K562 (cell line): ENCODE results near the gene SYCP2. TPM values are rescaled to one million over a fixed set of nuclear protein-coding genes. Genes with fewer than 3 reads are reported as not detected.

Experiments
- ATAC-seq: fragments of 200-7000 bp; cut with Tn5 transposase; 3 replicates; pipeline ENCODE4 v1.9.1; 2020; ENCODE audit warnings: moderate library complexity
- BruUV-seq: library from RNA; stranded (reverse); fragments of 400-500 nt; replicated peaks from 2 replicates; lab custom pipeline; 2021; lab: Mats Ljungman, UMichigan
- CTCF ChIA-PET: fragments of 300-600 bp; formaldehyde crosslinking; extraction: SDS; loops from one replicate; lab custom pipeline; 2021; ENCODE audit warnings: low intra/inter-chr PET ratio; lab: Yijun Ruan, JAX
- POLR2A ChIA-PET: fragments of 300-600, 350-650 bp; sonication (Branson Sonifier 250); formaldehyde crosslinking; extraction: SDS; loops from one replicate; lab custom pipeline; 2021; ENCODE audit warnings: antibody characterized with exemption, inconsistent platforms; lab: Yijun Ruan, JAX
- DNase-seq, 4 experiments: peaks; one replicate each; pipeline versions ENCODE4 v3.0.0 to v3.0.0-alpha.2; 2011 to 2018; ENCODE audit warnings: low spot score in 3 of 4, mixed read lengths in 3 of 4; ENCODE audit errors: extremely low read depth in 1 of 4
- FAIRE-seq: peaks from 2 replicates; lab custom pipeline; 2011; peaks lifted over from hg19 to GRCh38; lab: Jason Lieb, UNC
- H2AFZ ChIP-seq: 2 replicates; pipeline ENCODE4 v1.6.0; 2011; ENCODE audit warnings: low read depth, low read length, control low read depth, inconsistent platforms
- H3K27ac ChIP-seq: fragments of 200-600 bp; 3 replicates; pipeline ENCODE4 v1.8.0; 2011; ENCODE audit warnings: low read depth, mild to moderate bottlenecking, control low read depth, inconsistent platforms, low read length, moderate library complexity, mixed read lengths; ENCODE audit errors: extremely low read depth
- H3K27me3 ChIP-seq, 2 experiments: fragments of 300-600 bp in 1 of 2; 2 replicates in 1 of 2; 3 replicates in 1 of 2; pipeline versions ENCODE4 v1.6.0 to v1.8.0; 2011; ENCODE audit warnings: inconsistent platforms in 2 of 2, low read length in 2 of 2, mild to moderate bottlenecking in 1 of 2, mixed read lengths in 1 of 2, moderate library complexity in 1 of 2; ENCODE audit not compliant: control insufficient read depth in 2 of 2, insufficient read depth in 2 of 2
- H3K36me3 ChIP-seq: fragments of 300-600 bp; 3 replicates; pipeline ENCODE4 v1.8.0; 2011; ENCODE audit warnings: mild to moderate bottlenecking, low read length, inconsistent platforms; ENCODE audit not compliant: control insufficient read depth, insufficient read depth
- H3K4me1 ChIP-seq, 2 experiments: fragments of 200-600 bp in 1 of 2; replicated peaks in 1 of 2; 2 replicates in 1 of 2; 3 replicates in 1 of 2; pipeline versions ENCODE4 v1.5.1 to v1.8.0; 2011; ENCODE audit warnings: inconsistent platforms in 2 of 2, low read length in 2 of 2, mild to moderate bottlenecking in 1 of 2, mixed read lengths in 1 of 2, moderate library complexity in 1 of 2; ENCODE audit not compliant: control insufficient read depth in 2 of 2, insufficient read depth in 2 of 2
- H3K4me2 ChIP-seq: 2 replicates; pipeline ENCODE4 v1.6.1; 2011; ENCODE audit warnings: low read length, control low read depth, inconsistent platforms, mixed read lengths; ENCODE audit not compliant: insufficient read depth
- H3K4me3 ChIP-seq: fragments of 200-600 bp; sonication (generic), shearing (Covaris generic); 2 replicates; pipeline ENCODE4 v1.5.1; 2016; ENCODE audit warnings: control low read depth, inconsistent platforms
- H3K79me2 ChIP-seq: fragments of 200-600 bp; 3 replicates; pipeline ENCODE4 v1.8.0; 2011; ENCODE audit warnings: low read length, inconsistent platforms; ENCODE audit not compliant: control insufficient read depth, insufficient read depth
- H3K9ac ChIP-seq, 2 experiments: 2 replicates each; pipeline versions ENCODE4 v1.6.0 to v1.6.1; 2011; ENCODE audit warnings: low read depth in 2 of 2, low read length in 2 of 2, control low read depth in 1 of 2, inconsistent platforms in 1 of 2, mild to moderate bottlenecking in 1 of 2, mixed read lengths in 1 of 2; ENCODE audit not compliant: insufficient read depth in 1 of 2
- H3K9me1 ChIP-seq: one replicate; pipeline ENCODE4 v1.6.0; 2011; ENCODE audit warnings: inconsistent platforms, mild to moderate bottlenecking, low read length, moderate library complexity; ENCODE audit not compliant: control insufficient read depth, insufficient read depth
- H3K9me3 ChIP-seq: replicated peaks from 2 replicates; pipeline ENCODE4 v1.5.1; 2011; ENCODE audit warnings: low read depth, low read length, inconsistent platforms; ENCODE audit not compliant: control insufficient read depth, insufficient read depth
- H4K20me1 ChIP-seq: replicated peaks from 2 replicates; pipeline ENCODE4 v1.6.1; 2011; ENCODE audit warnings: low read length, inconsistent platforms, mixed read lengths; ENCODE audit not compliant: control insufficient read depth, insufficient read depth
- ASH1L ChIP-seq: fragments of 450-650 bp; IDR thresholded peaks from 2 replicates; pipeline ENCODE4 v1.6.1; 2018; ENCODE audit warnings: borderline replicate concordance, mild to moderate bottlenecking, low read depth; ENCODE audit not compliant: partially characterized antibody
- CEBPG ChIP-seq, 3 experiments: fragments of 200-800 bp in 1 of 3; sonication (Bioruptor generic) in 1 of 3; sonication (generic) in 1 of 3; formaldehyde crosslinking in 1 of 3; IDR thresholded peaks in 2 of 3; conservative IDR thresholded peaks in 1 of 3; 2 replicates each; pipeline versions ENCODE4 v1.6.1 to v1.8.0; 2016 to 2022; ENCODE audit warnings: missing compliant biosample characterization in 2 of 3, missing genetic modification characterization in 2 of 3, mild to moderate bottlenecking in 1 of 3, missing genetic modification reagents in 1 of 3
- EWSR1 ChIP-seq: fragments of 450-650 bp; IDR thresholded peaks from 2 replicates; pipeline ENCODE4 v1.6.1; 2018; ENCODE audit warnings: borderline replicate concordance, mild to moderate bottlenecking, low read depth, moderate library complexity; ENCODE audit not compliant: partially characterized antibody
- FOSL1 ChIP-seq: fragments of 200-800 bp; sonication (Bioruptor generic); conservative IDR thresholded peaks from 2 replicates; pipeline ENCODE4 v1.6.1; 2016; ENCODE audit warnings: missing genetic modification characterization, missing compliant biosample characterization
- HES1 ChIP-seq: fragments of 450-650 bp; IDR thresholded peaks from 2 replicates; pipeline ENCODE4 v1.6.1; 2016; ENCODE audit warnings: low read depth, mild to moderate bottlenecking, moderate library complexity
- HOXB6 ChIP-seq: fragments of 250-450 bp; sonication (Bioruptor Pico); IDR thresholded peaks from 2 replicates; pipeline ENCODE4 v1.5.1; 2022; ENCODE audit warnings: mild to moderate bottlenecking, borderline replicate concordance
- MYC ChIP-seq, 2 experiments: fragments of 250-450 bp in 1 of 2; sonication (Bioruptor Pico) in 1 of 2; IDR thresholded peaks; 2 replicates each; pipeline versions ENCODE4 v1.5.1 to v1.6.1; 2012 to 2021; ENCODE audit warnings: low read depth in 2 of 2, borderline replicate concordance in 1 of 2, improper control_type of control experiment in 1 of 2, low read length in 1 of 2, mild to moderate bottlenecking in 1 of 2, moderate library complexity in 1 of 2
- NFATC3 ChIP-seq: fragments of 450-650 bp; IDR thresholded peaks from 2 replicates; pipeline ENCODE4 v1.6.1; 2017; ENCODE audit warnings: mild to moderate bottlenecking
- STAG1 ChIP-seq: sonication (generic); formaldehyde crosslinking; IDR thresholded peaks from 2 replicates; pipeline ENCODE4 v1.5.0; 2020; ENCODE audit warnings: missing genetic modification reagents, borderline replicate concordance
- TRIM24 ChIP-seq, 2 experiments: fragments of 450-650 bp; IDR thresholded peaks; 2 replicates each; pipeline ENCODE4 v1.6.1; 2016
- TSC22D4 ChIP-seq: fragments of 450-650 bp; IDR thresholded peaks from 2 replicates; pipeline ENCODE4 v1.6.1; 2016; ENCODE audit warnings: missing genetic modification characterization, missing biosample characterization, control low read depth
- ZNF77 ChIP-seq: fragments of 250-450 bp; sonication (Bioruptor Pico); IDR thresholded peaks from 2 replicates; pipeline ENCODE4 v1.5.0; 2020
- ZZZ3 ChIP-seq: fragments of 450-650 bp; IDR thresholded peaks from 2 replicates; pipeline ENCODE4 v1.6.1; 2016; ENCODE audit warnings: antibody characterized with exemption, mild to moderate bottlenecking, moderate library complexity
- WGBS: fragments of 100-300 bp; shearing (Covaris generic); methylation state at CpG from one replicate; pipeline ENCODE4 v1.1.6; 2016; ENCODE audit warnings: low coverage, mixed read lengths; ENCODE audit not compliant: insufficient coverage; ENCODE audit errors: missing lambda C conversion rate; 5-methylcytosine and 5-hydroxymethylcytosine counted together
- in situ Hi-C: fragments of 300-500 bp; cut with MboI; formaldehyde crosslinking; loops from 4 replicates; pipeline ENCODE4 v1.15.0; 2018; ENCODE audit warnings: inconsistent platforms, mixed read lengths
- intact Hi-C: fragments of 100-400 bp; cut with micrococcal nuclease; formaldehyde crosslinking; loops from 2 replicates; pipeline ENCODE4 v1.14.2; 2022
- polyA plus RNA-seq, 8 experiments: library from polyadenylated mRNA; depleted of rRNA in 4 of 8; stranded (reverse) in 5 of 8; unstranded in 3 of 8; fragments of >200 nt; fragmentation: Nextera tagmentation in 2 of 8; fragmentation: Illumina TruSeq in 1 of 8; extraction: Ambion mirVana in 2 of 8; extraction: Trizol in 1 of 8; gene quantifications; 2 replicates each; pipeline versions ENCODE4 v1.2.1 to v1.2.3, GENCODE V29; 2011 to 2014; ENCODE audit warnings: inconsistent platforms in 1 of 8, missing spikeins in 1 of 8
- total RNA-seq, 7 experiments: library from RNA; depleted of rRNA in 6 of 7; stranded (reverse); fragments of >200 nt in 6 of 7; fragmentation: Illumina TruSeq in 2 of 7; extraction: Trizol in 2 of 7; gene quantifications; 2 replicates each; pipeline versions ENCODE4 v1.2.1 to v1.2.3, GENCODE V29; 2011 to 2021; ENCODE audit warnings: low replicate concordance in 1 of 7

SYCP2 gene
- total and polyA plus RNA-seq, 9 of the 15 experiments (the other 6 are each of a cell fraction or from before 2014, with no cell fraction given): 0.24 to 1.6 (median 0.67) TPM

DNA sequence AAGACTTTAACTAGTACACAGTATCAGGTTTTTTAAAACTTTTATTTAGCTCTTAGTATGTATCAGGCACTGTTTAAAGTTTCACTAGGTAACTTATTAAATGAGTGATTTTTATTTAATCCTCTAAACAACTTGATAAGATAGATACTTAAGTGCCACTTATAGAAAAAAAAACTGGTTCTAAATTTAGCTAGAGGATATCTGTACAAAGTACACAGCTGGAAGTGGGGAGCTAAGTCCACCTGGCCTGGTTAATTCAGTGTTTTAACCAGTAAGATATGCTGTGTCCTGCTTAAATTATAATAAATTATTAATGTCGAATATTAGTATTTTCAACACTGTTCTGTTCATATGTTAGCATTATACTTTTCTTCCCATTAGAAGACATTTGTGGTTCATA lies 37.5 kb downstream of the SYCP2 start:
- in situ Hi-C loops (no loop called here), intact Hi-C loops (no loop called here)
- DNase-seq (no peak), ATAC-seq (no peak), FAIRE-seq (no peak)
- no peak overlapping the region for H3K27ac ChIP-seq
- H3K36me3 ChIP-seq: no peaks in the 10 kb centered on the region
- H3K79me2 ChIP-seq: no peaks in the 10 kb centered on the region
- POLR2A ChIA-PET: no interaction called here
- BruUV-seq: no TSS peak
- no peak overlapping the region for H3K4me3 ChIP-seq
- H3K4me2 ChIP-seq: no peak overlapping the region
- H4K20me1 ChIP-seq: no peaks in the 10 kb centered on the region
- CTCF ChIA-PET: no interaction called here
- no peak overlapping the region for H3K9ac ChIP-seq
- WGBS: 0% methylated on average over 1 of the region's 1 CpG
- H2AFZ ChIP-seq: no peak overlapping the region
- H3K9me3 ChIP-seq: no peaks in the 10 kb centered on the region
- no peaks in the 10 kb centered on the region for H3K9me1 ChIP-seq
- H3K27me3 ChIP-seq: no peaks in the 10 kb centered on the region
- no peaks in the 10 kb centered on the region for H3K4me1 ChIP-seq
- TF ChIP-seq HES1 (no peak), TRIM24 (IDR thresholded peaks at IDR 0.05) (no peak), FOSL1 (tag) (no peak)

DNA sequence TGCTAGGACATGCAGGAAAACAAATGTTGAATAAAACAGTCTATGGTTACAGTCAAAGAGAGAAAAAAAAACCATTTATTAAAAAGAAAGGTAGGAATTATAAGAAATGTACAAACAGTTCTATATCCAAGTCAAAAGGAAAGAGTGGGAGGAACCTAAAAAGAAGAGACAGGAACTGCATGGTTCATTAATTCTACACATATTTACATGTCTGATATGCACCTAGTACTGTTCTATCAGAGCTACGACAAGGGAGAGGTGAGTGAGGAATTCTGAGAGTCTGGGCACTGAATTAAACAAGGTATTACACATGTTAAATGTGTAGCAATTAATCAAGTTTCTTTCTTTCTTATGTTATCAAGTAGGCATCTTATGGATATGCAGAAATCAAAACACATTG lies 41.9 kb downstream of the SYCP2 start:
- no peak overlapping the region for H2AFZ ChIP-seq
- DNase-seq: no peak
- TF ChIP-seq EWSR1: no peak
- TF ChIP-seq NFATC3: no peak
- no peak for TF ChIP-seq CEBPG (CRISPR knock-in tag; IDR thresholded peaks at IDR 0.05)
- no peak for TF ChIP-seq CEBPG (tag; conservative IDR thresholded peaks at IDR 0.05 in 1 of 2, IDR thresholded peaks at IDR 0.05 in 1 of 2)
- TF ChIP-seq MYC (IDR thresholded peaks at IDR 0.05; ENCODE audit: low read depth, low read length): no peak
- TF ChIP-seq MYC (CRISPR knock-in tag; IDR thresholded peaks at IDR 0.05; ENCODE audit: borderline replicate concordance, low read depth): no peak
- TF ChIP-seq ASH1L: no peak
- no peak for TF ChIP-seq HOXB6 (CRISPR knock-in tag)
- TF ChIP-seq ZNF77 (CRISPR knock-in tag): no peak
- no peak for TF ChIP-seq TSC22D4 (tag)
- no peak for TF ChIP-seq STAG1 (CRISPR knock-in tag)
- TF ChIP-seq ZZZ3: no peak
- no TSS peak for BruUV-seq
- ChIA-PET POLR2A (interaction anchor here (0.5 kb wide), 1 partner anchor 132 kb away, joined by 3 read pairs; no protein-coding TSS in a partner anchor), CTCF (no interaction called here)
- H3K9me1 ChIP-seq: no peaks in the 10 kb centered on the region
- FAIRE-seq: no peak
- no peak for ATAC-seq
- no peak overlapping the region for H3K9ac ChIP-seq
- intact Hi-C loops: no loop called here
- no peak overlapping the region for H3K27ac ChIP-seq
- H3K79me2 ChIP-seq: no peaks in the 10 kb centered on the region
- H3K27me3 ChIP-seq: no peaks in the 10 kb centered on the region
- in situ Hi-C loops: no loop called here
- no peaks in the 10 kb centered on the region for H3K9me3 ChIP-seq
- H4K20me1 ChIP-seq: no peaks in the 10 kb centered on the region
- WGBS: 0% methylated on average over 1 of the region's 1 CpG
- no peak overlapping the region for H3K4me2 ChIP-seq
- H3K36me3 ChIP-seq: no peaks in the 10 kb centered on the region
- no peaks in the 10 kb centered on the region for H3K4me1 ChIP-seq
- no peak overlapping the region for H3K4me3 ChIP-seq
